ENCODE data around the gene AGFG2. TPM values are rescaled to one million over a fixed set of nuclear protein-coding genes. Genes with fewer than 3 reads are reported as not detected.
A peak's percentile ranks its signal among the peaks of the same experiment; 100 is the strongest.

AGFG2 gene
- total and polyA plus RNA-seq, 10 of the 15 experiments (the other 5 are each of a cell fraction or from before 2014, with no cell fraction given): 0.90 to 71.5 (median 25.4) TPM

- CTCF ChIA-PET: interaction anchor here (0.6 to 3.4 kb wide), 3 partner anchors 9 to 16 kb away, joined by 3 to 9 read pairs (median 3); no protein-coding TSS in a partner anchor
- no TSS peak for BruUV-seq (replicated peaks)
- no peaks in the 10 kb centered on the region for H3K79me2 ChIP-seq (ENCODE audit: control insufficient read depth, insufficient read depth, low read length)
- ATAC-seq (peak; percentile 17; the same call in 1 of the 3 replicates), FAIRE-seq (no peak), DNase-seq (ENCODE audit: low read depth, low spot score) (no peak)
- POLR2A ChIA-PET: no interaction called here
- H3K9ac ChIP-seq (ENCODE audit: control insufficient read depth, insufficient read depth, low read length): no peak overlapping the region
- in situ Hi-C loops (cut with MboI) (no loop called here), intact Hi-C loops (cut with micrococcal nuclease; ENCODE audit: unreplicated experiment) (no loop called here)
- H3K4me2 ChIP-seq (ENCODE audit: control insufficient read depth, insufficient read depth): no peak overlapping the region
- H3K9me3 ChIP-seq (replicated peaks; ENCODE audit: control insufficient read depth, insufficient read depth, low read length): no peaks in the 10 kb centered on the region
- H2AFZ ChIP-seq (ENCODE audit: control insufficient read depth, low read depth, low read length): no peak overlapping the region
- peaks cover 6% of the 10 kb centered on the region for H3K4me1 ChIP-seq (ENCODE audit: control insufficient read depth, insufficient read depth, low read length)
- 21% methylated on average over 18 of the region's 18 CpGs for WGBS (ENCODE audit: insufficient coverage, insufficient replicate concordance, low lambda C conversion rate, missing lambda C conversion rate)
- RAD21 ChIA-PET (ENCODE audit: unreplicated experiment): no interaction called here
- H4K20me1 ChIP-seq (ENCODE audit: control insufficient read depth, insufficient read depth): no peaks in the 10 kb centered on the region
- TF ChIP-seq CTCF (IDR thresholded peaks at IDR 0.05 in 2 of 3, conservative IDR thresholded peaks at IDR 0.05 in 1 of 3; ENCODE audit: control insufficient read depth in 2 of 3, extremely low read depth in 1 of 3, insufficient read depth in 1 of 3, low read depth in 3 of 3, low read length in 3 of 3) (peak in 2 of 3 experiments; percentile 10 to 30; a peak in 3 of 6 replicates), SUZ12 (IDR thresholded peaks at IDR 0.05; ENCODE audit: unreplicated experiment) (no peak)
- H3K27ac ChIP-seq (ENCODE audit: control insufficient read depth, insufficient read depth): no peak overlapping the region
- SMC1A ChIA-PET (ENCODE audit: uncharacterized antibody, unreplicated experiment): interaction anchor here (2.5 kb wide), 1 partner anchor 14 kb away, joined by 7 read pairs; the partner anchor contains the start of genes FBXO24 and LRCH4
- no peaks in the 10 kb centered on the region for H3K36me3 ChIP-seq (ENCODE audit: control insufficient read depth in 2 of 2, insufficient read depth in 2 of 2, low read length in 1 of 2)
- peaks cover 0 to 2% of the 10 kb centered on the region in 2 experiments; a peak in 2 of 4 replicates for H3K27me3 ChIP-seq (replicated peaks in 1 of 2; ENCODE audit: control insufficient read depth in 2 of 2, insufficient read depth in 2 of 2, low read length in 1 of 2)
- no peak overlapping the region for H3K4me3 ChIP-seq
These were observed 61.1 kb downstream of the AGFG2 start for GRCh38 chr7:100599911-100600729.

GRCh38 chr7:100600730-100601038 is 61.7 kb downstream of the AGFG2 start:
- Histone ChIP-seq H3K4me1 (ENCODE audit: control insufficient read depth, insufficient read depth, low read length) (peaks cover 10% of the 10 kb centered on the region), H3K36me3 (ENCODE audit: control insufficient read depth in 2 of 2, insufficient read depth in 2 of 2, low read length in 1 of 2) (no peaks in the 10 kb centered on the region), H4K20me1 (ENCODE audit: control insufficient read depth, insufficient read depth) (no peaks in the 10 kb centered on the region), H3K4me3 (no peak overlapping the region), H3K79me2 (ENCODE audit: control insufficient read depth, insufficient read depth, low read length) (no peaks in the 10 kb centered on the region), H3K9me3 (replicated peaks; ENCODE audit: control insufficient read depth, insufficient read depth, low read length) (no peaks in the 10 kb centered on the region), H3K27me3 (replicated peaks in 1 of 2; ENCODE audit: control insufficient read depth in 2 of 2, insufficient read depth in 2 of 2, low read length in 1 of 2) (peaks cover 0 to 2% of the 10 kb centered on the region in 2 experiments; a peak in 2 of 4 replicates), H3K4me2 (ENCODE audit: control insufficient read depth, insufficient read depth) (no peak overlapping the region), H3K9ac (ENCODE audit: control insufficient read depth, insufficient read depth, low read length) (no peak overlapping the region), H2AFZ (ENCODE audit: control insufficient read depth, low read depth, low read length) (no peak overlapping the region), H3K27ac (ENCODE audit: control insufficient read depth, insufficient read depth) (no peak overlapping the region)
- ChIA-PET RAD21 (ENCODE audit: unreplicated experiment) (no interaction called here), SMC1A (ENCODE audit: uncharacterized antibody, unreplicated experiment) (no interaction called here), CTCF (no interaction called here), POLR2A (no interaction called here)
- no peak for FAIRE-seq
- intact Hi-C loops (cut with micrococcal nuclease; ENCODE audit: unreplicated experiment): no loop called here
- in situ Hi-C loops (cut with MboI): no loop called here
- 65% methylated on average over 9 of the region's 9 CpGs for WGBS (ENCODE audit: insufficient coverage, insufficient replicate concordance, low lambda C conversion rate, missing lambda C conversion rate)
- DNase-seq (ENCODE audit: low read depth, low spot score): no peak
- no TSS peak for BruUV-seq (replicated peaks)
- no peak for ATAC-seq
- TF ChIP-seq USF2 (IDR thresholded peaks at IDR 0.05; ENCODE audit: borderline replicate concordance, low read depth, low read length): no peak
- no peak for TF ChIP-seq EED (IDR thresholded peaks at IDR 0.05; ENCODE audit: low read depth)
- no peak for TF ChIP-seq TBL1XR1 (IDR thresholded peaks at IDR 0.05; ENCODE audit: low read depth, low read length)
- no peak for TF ChIP-seq USF1 (IDR thresholded peaks at IDR 0.05; ENCODE audit: borderline replicate concordance, extremely low read length, insufficient read depth, low read depth, low read length)
- TF ChIP-seq PRDM15 (CRISPR knock-in tag; IDR thresholded peaks at IDR 0.05): no peak

Data from GM12878 (cell line).